IMR-90 (cell line): ENCODE measurements around the gene FOXP1. TPM values are rescaled to one million over a fixed set of nuclear protein-coding genes. Genes with fewer than 3 reads are reported as not detected.
A peak's percentile ranks its signal among the peaks of the same experiment; 100 is the strongest.

Source experiments
- ATAC-seq: fragments of 200-7000 bp; cut with Tn5 transposase; 2 replicates; pipeline ENCODE4 v1.9.1; 2020; ENCODE audit warnings: low read depth, mild to moderate bottlenecking, moderate library complexity
- BruUV-seq: library from RNA; stranded (reverse); fragments of 400-500 nt; replicated peaks from 2 replicates; lab custom pipeline; 2021; lab: Mats Ljungman, UMichigan
- CTCF ChIA-PET: fragments of 300-600 bp; formaldehyde crosslinking; extraction: SDS; loops from one replicate; lab custom pipeline; 2021; ENCODE audit warnings: antibody characterized with exemption; lab: Yijun Ruan, JAX
- POLR2A ChIA-PET: fragments of 300-600 bp; sonication (Branson Sonifier 250); formaldehyde crosslinking; loops from one replicate; lab custom pipeline; 2022; ENCODE audit warnings: antibody characterized with exemption; ENCODE audit not compliant: unreplicated experiment; lab: Charles Lee
- DNase-seq: peaks from one replicate; pipeline ENCODE4 v3.0.0; 2013
- H2AFZ ChIP-seq: replicated peaks from 2 replicates; pipeline ENCODE3; 2013; ENCODE audit warnings: low read length, mild to moderate bottlenecking; ENCODE audit not compliant: poor library complexity
- H2AK5ac ChIP-seq: 2 replicates; pipeline ENCODE4 v1.6.1; 2013; ENCODE audit warnings: low read depth, low read length, inconsistent platforms
- H2AK9ac ChIP-seq: replicated peaks from 2 replicates; pipeline ENCODE3; 2013; ENCODE audit warnings: mild to moderate bottlenecking, low read depth, low read length, moderate library complexity; ENCODE audit not compliant: poor library complexity
- H2BK120ac ChIP-seq: 2 replicates; pipeline ENCODE4 v1.6.1; 2013; ENCODE audit warnings: low read depth, low read length, inconsistent platforms
- H2BK15ac ChIP-seq: 3 replicates; pipeline ENCODE4 v1.6.1; 2013; ENCODE audit warnings: low read depth, low read length, inconsistent platforms
- H2BK20ac ChIP-seq: 2 replicates; pipeline ENCODE4 v1.6.1; 2013; ENCODE audit warnings: low read depth, mild to moderate bottlenecking, inconsistent platforms, low read length, moderate library complexity
- H2BK5ac ChIP-seq: 2 replicates; pipeline ENCODE4 v1.6.1; 2013; ENCODE audit warnings: mild to moderate bottlenecking, low read depth, low read length, inconsistent platforms; ENCODE audit not compliant: poor library complexity, severe bottlenecking
- H3K14ac ChIP-seq: replicated peaks from 2 replicates; pipeline ENCODE4 v1.6.1; 2013; ENCODE audit warnings: low read depth, low read length, inconsistent platforms
- H3K18ac ChIP-seq: 2 replicates; pipeline ENCODE4 v1.6.1; 2013; ENCODE audit warnings: low read depth, low read length, control low read depth
- H3K23ac ChIP-seq: 2 replicates; pipeline ENCODE4 v1.6.1; 2013; ENCODE audit warnings: low read depth, low read length, inconsistent platforms
- H3K27ac ChIP-seq: 2 replicates; pipeline ENCODE4 v1.5.1; 2013; ENCODE audit warnings: mild to moderate bottlenecking, control low read depth, low read length; ENCODE audit not compliant: insufficient read depth
- H3K27me3 ChIP-seq: 2 replicates; pipeline ENCODE4 v1.6.1; 2013; ENCODE audit warnings: low read length; ENCODE audit not compliant: control insufficient read depth, insufficient read depth
- H3K36me3 ChIP-seq: 2 replicates; pipeline ENCODE4 v1.6.1; 2013; ENCODE audit warnings: low read length, mixed read lengths; ENCODE audit not compliant: control insufficient read depth, insufficient read depth
- H3K4ac ChIP-seq: 2 replicates; pipeline ENCODE4 v1.6.1; 2013; ENCODE audit warnings: low read depth, low read length, inconsistent platforms
- H3K4me1 ChIP-seq: 2 replicates; pipeline ENCODE4 v1.6.1; 2013; ENCODE audit warnings: low read length, mixed read lengths; ENCODE audit not compliant: control insufficient read depth, insufficient read depth
- H3K4me2 ChIP-seq: 2 replicates; pipeline ENCODE4 v1.6.1; 2013; ENCODE audit warnings: low read depth, mild to moderate bottlenecking, control low read depth, low read length, moderate library complexity
- H3K4me3 ChIP-seq: 2 replicates; pipeline ENCODE4 v1.5.1; 2013; ENCODE audit warnings: low read depth, mild to moderate bottlenecking, control low read depth, low read length, moderate library complexity; ENCODE audit not compliant: insufficient read depth
- H3K56ac ChIP-seq: 2 replicates; pipeline ENCODE4 v1.6.1; 2013; ENCODE audit warnings: low read length, inconsistent platforms; ENCODE audit not compliant: insufficient read depth; ENCODE audit errors: extremely low read depth
- H3K79me1 ChIP-seq, 2 experiments: 2 replicates each; pipeline ENCODE4 v1.6.1; 2013; ENCODE audit warnings: low read length in 2 of 2, inconsistent platforms in 1 of 2, low read depth in 1 of 2
- H3K9ac ChIP-seq: 2 replicates; pipeline ENCODE4 v1.6.1; 2013; ENCODE audit warnings: low read depth, low read length, control low read depth
- H3K9me1 ChIP-seq: 2 replicates; pipeline ENCODE4 v1.6.1; 2013; ENCODE audit warnings: low read length, inconsistent platforms; ENCODE audit not compliant: insufficient read depth
- H3K9me3 ChIP-seq: 2 replicates; pipeline ENCODE4 v1.6.1; 2013; ENCODE audit warnings: low read length; ENCODE audit not compliant: control insufficient read depth, insufficient read depth
- H4K20me1 ChIP-seq: 2 replicates; pipeline ENCODE4 v1.6.1; 2013; ENCODE audit warnings: low read length, inconsistent platforms; ENCODE audit not compliant: insufficient read depth
- H4K5ac ChIP-seq: 2 replicates; pipeline ENCODE4 v1.6.1; 2013; ENCODE audit warnings: mild to moderate bottlenecking, low read depth, low read length, control low read depth
- H4K8ac ChIP-seq, 2 experiments: 2 replicates each; pipeline ENCODE4 v1.6.1; 2013; ENCODE audit warnings: low read depth in 2 of 2, low read length in 2 of 2, control low read depth in 1 of 2, inconsistent platforms in 1 of 2
- H4K91ac ChIP-seq: 2 replicates; pipeline ENCODE4 v1.6.1; 2013; ENCODE audit warnings: low read depth, low read length, inconsistent platforms; ENCODE audit not compliant: insufficient read depth
- BHLHE40 ChIP-seq: fragments of 150-350 bp; IDR thresholded peaks from 2 replicates; pipeline ENCODE4 v1.6.1; 2016; ENCODE audit warnings: mild to moderate bottlenecking, low read depth, low read length
- FOS ChIP-seq: fragments of 150-350 bp; IDR thresholded peaks from 2 replicates; pipeline ENCODE4 v1.6.1; 2016; ENCODE audit warnings: low read depth, low read length
- RAD21 ChIP-seq: IDR thresholded peaks from 2 replicates; pipeline ENCODE4 v1.6.1; 2012; ENCODE audit warnings: low read length, improper control_type of control experiment
- WGBS, 2 experiments: methylation state at CpG; one replicate each; pipeline versions ENCODE4 v1.1.5 to v1.1.7; 2013; ENCODE audit warnings: missing lambda C conversion rate in 2 of 2; ENCODE audit not compliant: insufficient read length in 1 of 2; ENCODE audit errors: extremely low coverage in 2 of 2; 5-methylcytosine and 5-hydroxymethylcytosine counted together
- dilution Hi-C: fragments of 300-500 bp; cut with HindIII; formaldehyde crosslinking; loops from one replicate; pipeline ENCODE4 v1.14.3; 2018; ENCODE audit warnings: low sequenced_read_pairs; ENCODE audit not compliant: unreplicated experiment
- in situ Hi-C: fragments of 300-500 bp; cut with MboI; formaldehyde crosslinking; loops from 3 replicates; pipeline ENCODE4 v1.14.3; 2019; ENCODE audit warnings: low sequenced_read_pairs, inconsistent platforms, mixed read lengths
- intact Hi-C: fragments of 100-400 bp; cut with micrococcal nuclease; formaldehyde crosslinking; loops from 2 replicates; pipeline ENCODE4 v1.10.0; 2022
- polyA plus RNA-seq, 3 experiments: library from polyadenylated mRNA; depleted of rRNA; stranded (reverse); fragments of >200 nt; gene quantifications; 2 replicates each; pipeline ENCODE4 v1.2.3, GENCODE V29; 2012; ENCODE audit warnings: low replicate concordance in 1 of 3
- total RNA-seq: library from RNA; depleted of rRNA; stranded (reverse); fragments of >200 nt; gene quantifications from 2 replicates; pipeline ENCODE4 v1.2.3, GENCODE V29; 2012

The FOXP1 gene
- total and polyA plus RNA-seq, 2 of the 4 experiments (the other 2 are of a cell fraction): 37.0 to 132 TPM

DNA sequence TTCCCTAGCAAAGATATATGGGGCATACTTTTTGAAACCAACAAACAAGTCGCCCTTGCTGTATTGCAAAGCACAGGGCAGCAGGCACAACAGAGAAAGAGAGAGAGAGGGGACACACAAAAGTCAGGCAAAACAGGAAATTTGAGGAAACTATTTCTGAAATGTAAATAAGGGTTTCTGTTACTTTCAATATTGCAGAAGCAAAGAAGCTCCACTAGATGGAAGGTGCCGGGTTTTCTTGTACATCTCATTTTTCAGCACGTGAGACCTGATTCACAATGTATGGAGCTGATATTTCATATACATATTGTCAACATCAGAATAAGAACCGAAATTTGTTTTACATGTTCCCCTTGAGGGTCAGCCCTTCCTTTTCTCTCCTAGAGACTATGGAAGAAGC lies 127.4 kb downstream of the FOXP1 start:
- WGBS, 2 experiments: no CpG with 5 or more reads among the region's 4 CpGs
- Histone ChIP-seq H4K5ac (peak overlapping the region; percentile 24; the same call in 1 of the 2 replicates), H4K8ac (peak overlapping the region; percentile 9 to 82; a peak in 3 of 4 replicates), H3K27ac (peak overlapping the region; percentile 60; the same call in 1 of the 2 replicates), H3K56ac (peak overlapping the region; percentile 73; the same call in 1 of the 2 replicates), H3K4me2 (peak overlapping the region; percentile 76), H2BK5ac (peak overlapping the region; percentile 86), H2AFZ (peak overlapping the region; percentile 38), H3K18ac (peak overlapping the region; percentile 53; the same call in 1 of the 2 replicates), H3K4me1 (peaks cover 3% of the 10 kb centered on the region), H3K23ac (peak overlapping the region; percentile 86), H3K9me3 (no peaks in the 10 kb centered on the region), H2AK9ac (no peak overlapping the region), H2BK15ac (peak overlapping the region; percentile 67; the same call in 2 of the 3 replicates), H2BK120ac (peak overlapping the region; percentile 96), H3K9ac (peak overlapping the region; percentile 78), H2BK20ac (peak overlapping the region; percentile 91), H3K9me1 (0 out of 2 replicates have a peak, but pooled peaks cover 2% of the 10 kb centered on the region), H3K14ac (peak overlapping the region; percentile 85), H4K20me1 (no peaks in the 10 kb centered on the region), H3K36me3 (no peaks in the 10 kb centered on the region), H3K4ac (peak overlapping the region; percentile 93), H3K79me1 (peaks cover 18 to 53% of the 10 kb centered on the region in 2 experiments), H3K4me3 (peak overlapping the region; percentile 6; the same call in 1 of the 2 replicates), H4K91ac (peak overlapping the region; percentile 69), H2AK5ac (peak overlapping the region; percentile 74), H3K27me3 (no peaks in the 10 kb centered on the region)
- intact Hi-C loops: loop anchor here (2.0 to 10.0 kb wide), 3 partner anchors 126 to 471 kb away; partner anchors contain the start of gene FOXP1
- POLR2A ChIA-PET: no interaction called here
- TF ChIP-seq FOS (no peak), RAD21 (peak; percentile 31), BHLHE40 (0 out of 2 replicates have a peak, but pooled peaks have one; percentile 24)
- BruUV-seq: no TSS peak
- dilution Hi-C loops: no loop called here
- in situ Hi-C loops: no loop called here
- ATAC-seq (peak; percentile 79), DNase-seq (peak; percentile 31)
- CTCF ChIA-PET: interaction anchor here (0.6 kb wide), 3 partner anchors 59 to 107 kb away, joined by 3 to 7 read pairs (median 4); no protein-coding TSS in a partner anchor
